GM19238 (cell line): ENCODE results near the gene SLC29A2.

Experiments
- DNase-seq: peaks from one replicate; pipeline ENCODE4 v3.0.0; 2011; ENCODE audit warnings: low spot score; ENCODE audit not compliant: insufficient read length

Gene SLC29A2, protein sequence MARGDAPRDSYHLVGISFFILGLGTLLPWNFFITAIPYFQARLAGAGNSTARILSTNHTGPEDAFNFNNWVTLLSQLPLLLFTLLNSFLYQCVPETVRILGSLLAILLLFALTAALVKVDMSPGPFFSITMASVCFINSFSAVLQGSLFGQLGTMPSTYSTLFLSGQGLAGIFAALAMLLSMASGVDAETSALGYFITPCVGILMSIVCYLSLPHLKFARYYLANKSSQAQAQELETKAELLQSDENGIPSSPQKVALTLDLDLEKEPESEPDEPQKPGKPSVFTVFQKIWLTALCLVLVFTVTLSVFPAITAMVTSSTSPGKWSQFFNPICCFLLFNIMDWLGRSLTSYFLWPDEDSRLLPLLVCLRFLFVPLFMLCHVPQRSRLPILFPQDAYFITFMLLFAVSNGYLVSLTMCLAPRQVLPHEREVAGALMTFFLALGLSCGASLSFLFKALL

DNA sequence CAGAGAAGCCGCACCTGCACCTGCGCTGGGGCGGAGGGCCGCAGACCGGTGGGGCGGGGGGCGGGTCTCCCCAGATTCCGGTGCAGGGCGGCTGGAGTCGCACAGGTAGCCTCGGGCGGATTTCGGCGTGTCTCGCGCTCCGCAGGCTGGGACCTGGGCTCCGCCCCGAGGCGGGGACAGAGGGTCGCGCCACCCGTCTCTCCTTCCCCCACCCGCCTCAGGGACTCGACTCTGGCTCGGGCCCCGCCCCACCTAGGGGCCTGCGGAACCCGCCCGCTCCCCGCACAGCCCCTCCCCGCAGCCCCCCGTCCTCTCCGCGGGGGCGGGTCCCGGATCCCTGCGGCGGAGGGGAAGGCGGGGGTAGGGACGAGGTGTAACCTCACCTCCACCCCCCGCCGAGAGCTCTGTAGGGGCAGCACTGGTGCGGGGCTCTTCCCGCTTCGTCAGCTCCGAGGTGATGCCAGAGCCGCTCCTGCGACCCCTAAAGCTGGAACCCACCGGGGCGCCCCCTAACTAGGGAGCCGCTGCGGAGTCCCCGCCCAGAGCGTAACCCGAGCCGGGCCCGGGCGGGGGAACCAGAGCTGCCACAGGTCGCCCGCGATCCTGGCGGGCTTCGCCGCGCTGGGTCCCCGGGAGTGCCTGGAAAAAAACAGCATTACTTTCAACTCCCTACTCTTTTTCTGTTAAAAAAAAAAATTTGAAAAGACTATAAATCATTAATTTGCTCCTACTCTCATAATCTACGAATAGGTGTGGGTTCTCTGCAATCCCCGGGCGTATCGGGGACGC lies at the start of gene SLC29A2:
SLC29A2 (minus strand) TSS at position 134 of the 789 bp plus-strand sequence. CDS start 169 bp downstream, outside the sequence.
- peak; percentile 61 for DNase-seq

DNA sequence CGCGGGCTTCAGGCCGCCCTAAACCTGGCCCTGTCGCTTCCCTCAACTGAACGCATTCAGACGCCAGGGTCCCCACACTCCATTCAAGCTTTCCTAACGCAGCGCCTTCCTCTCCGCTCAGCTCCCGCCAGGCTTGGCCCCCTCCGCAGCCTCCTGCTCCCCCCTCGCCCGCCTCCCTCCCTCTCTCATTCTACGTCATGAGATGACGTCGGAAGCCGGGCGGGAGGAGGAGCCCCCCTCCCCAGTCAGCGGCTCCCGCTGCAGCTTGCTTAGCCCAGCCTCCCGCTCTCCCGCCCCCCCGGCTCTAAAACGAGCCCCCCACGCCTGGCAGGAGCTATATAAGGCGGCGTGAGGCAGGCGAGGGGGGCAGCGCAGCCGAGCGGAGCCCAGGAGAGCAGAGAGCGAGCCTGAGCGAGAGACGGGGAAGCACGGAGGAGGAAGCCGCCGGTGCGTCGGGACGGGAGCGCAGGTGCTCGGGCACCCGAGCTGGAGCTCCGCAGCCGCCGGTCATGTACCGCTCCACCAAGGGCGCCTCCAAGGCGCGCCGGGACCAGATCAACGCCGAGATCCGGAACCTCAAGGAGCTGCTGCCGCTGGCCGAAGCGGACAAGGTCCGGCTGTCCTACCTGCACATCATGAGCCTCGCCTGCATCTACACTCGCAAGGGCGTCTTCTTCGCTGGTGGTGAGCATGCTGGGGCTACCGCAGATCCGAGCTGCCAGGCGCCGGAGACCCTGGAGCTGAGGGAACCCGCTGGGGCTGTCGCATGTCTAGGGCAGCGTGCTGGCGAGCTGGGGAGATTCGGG lies 49.3 kb upstream of the SLC29A2 start, which contains the start of gene NPAS4:
NPAS4 (plus strand) TSS at position 365 of the 806 bp plus-strand sequence; CDS start at position 510, 145 bp downstream.
- DNase-seq = no peak

DNA sequence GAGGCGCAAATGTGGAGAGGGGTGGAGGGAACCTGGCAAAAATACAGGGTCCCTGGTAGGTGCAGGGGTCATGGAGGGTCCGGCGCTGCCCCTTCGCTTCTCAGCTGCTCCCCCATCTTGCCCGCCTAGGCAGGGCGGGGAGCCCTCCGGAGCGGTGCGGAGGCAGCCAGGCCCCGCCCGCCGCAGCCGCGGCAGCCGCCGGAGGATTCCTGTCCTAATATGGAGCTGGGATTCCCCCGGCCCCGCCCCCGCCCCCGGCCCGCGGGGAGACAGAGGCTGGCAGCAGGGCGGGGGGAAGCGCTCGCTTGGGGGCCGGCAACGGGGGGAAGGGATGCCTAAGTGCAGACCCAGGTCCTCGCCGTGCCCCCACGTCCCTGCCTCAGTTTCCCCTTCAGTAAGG lies 48.3 kb upstream of the SLC29A2 start:
- DNase-seq = no peak

DNA sequence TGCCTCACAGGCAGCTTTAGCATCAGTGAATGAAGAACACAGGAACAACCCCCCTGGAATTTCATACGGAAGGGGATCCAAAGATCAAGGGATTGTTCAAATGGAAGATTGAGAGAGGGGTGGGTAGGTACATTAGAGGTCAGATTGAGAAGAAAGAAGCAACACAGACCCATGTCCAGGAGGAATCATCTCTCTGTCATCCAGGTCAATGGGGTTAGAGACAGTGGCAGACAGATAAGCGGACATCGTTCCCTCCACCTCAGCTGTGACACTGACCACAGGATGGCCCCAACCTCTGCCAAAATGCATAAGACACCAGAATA lies 47.4 kb upstream of the SLC29A2 start:
- DNase-seq = no peak

DNA sequence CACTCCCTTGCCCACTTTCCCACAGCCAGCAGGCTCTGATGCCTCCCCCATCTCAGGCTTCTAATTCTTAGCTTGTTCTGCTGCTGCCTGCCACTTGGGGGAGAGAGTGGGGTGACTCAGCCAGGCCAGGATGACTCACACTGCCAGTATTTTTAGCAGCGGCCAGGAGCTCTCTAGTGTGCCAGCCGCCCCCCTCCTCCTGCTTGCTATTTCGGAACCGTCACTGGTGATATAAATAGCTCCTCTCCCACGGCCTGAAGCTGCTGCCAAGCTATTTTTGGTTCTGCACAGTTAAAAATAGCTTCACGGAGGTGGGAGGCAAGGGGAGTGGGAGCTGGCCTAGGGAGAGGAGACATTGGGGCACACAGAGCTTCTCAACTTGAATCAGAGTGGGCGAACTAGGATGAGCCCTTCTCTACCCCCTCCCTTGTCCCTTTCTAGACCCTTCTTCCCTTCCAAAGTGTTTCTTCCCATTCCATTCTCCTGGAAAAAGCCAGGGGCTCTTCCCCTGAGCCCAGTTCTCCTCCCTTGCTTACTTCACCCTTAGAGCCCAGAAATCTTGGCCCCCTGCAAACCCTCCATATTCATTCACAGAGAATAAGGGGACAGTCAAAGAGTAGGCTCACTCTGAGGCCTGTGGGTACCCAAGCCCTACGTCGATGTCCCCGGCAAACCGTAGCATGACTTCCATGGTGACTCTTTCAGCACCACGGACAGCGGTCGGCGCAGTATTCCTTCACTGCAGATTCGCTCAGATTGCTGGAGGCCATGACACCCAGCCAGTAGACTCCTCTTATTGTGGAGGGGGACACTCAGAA lies 46.8 kb upstream of the SLC29A2 start:
- peak; percentile 43 for DNase-seq

DNA sequence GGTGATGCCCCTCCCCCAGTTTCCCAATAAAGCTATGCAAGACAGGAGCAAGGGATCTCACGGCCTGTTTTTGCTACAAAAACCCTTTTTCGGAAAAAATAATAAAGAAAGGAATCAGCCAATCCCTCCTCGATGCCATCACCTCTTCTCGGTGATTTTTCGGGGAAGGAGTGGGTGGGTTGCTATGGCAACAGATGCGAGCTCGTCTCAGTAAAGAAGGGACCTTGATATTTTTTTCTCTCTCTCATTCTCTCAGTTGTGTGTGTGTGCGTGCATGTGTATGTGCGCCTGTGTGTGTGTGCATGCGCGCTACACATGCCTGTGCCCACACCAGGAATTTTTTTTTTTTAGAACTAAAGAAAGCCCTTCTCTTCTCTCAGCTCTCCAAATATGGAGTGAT lies 45.4 kb upstream of the SLC29A2 start:
- DNase-seq = no peak

DNA sequence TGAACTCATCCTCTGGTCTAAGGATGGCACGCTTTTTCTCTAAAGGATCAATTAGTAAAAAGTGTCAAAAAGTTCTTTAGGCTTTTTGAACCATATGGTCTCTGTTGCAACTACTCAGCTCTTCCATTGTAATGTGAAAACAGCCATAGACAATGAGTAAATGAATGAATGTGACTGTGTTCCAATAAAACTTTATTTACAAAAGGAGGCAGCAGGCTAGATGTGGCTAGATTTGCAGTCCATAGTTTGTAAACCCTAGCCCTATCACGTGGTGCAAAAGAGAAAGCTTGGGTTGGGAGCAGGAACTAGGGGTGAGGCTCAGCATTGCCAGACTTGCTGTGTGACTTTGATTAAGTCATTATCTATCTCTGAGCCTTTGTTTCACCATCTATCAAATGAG lies 43.9 kb upstream of the SLC29A2 start:
- no peak for DNase-seq

DNA sequence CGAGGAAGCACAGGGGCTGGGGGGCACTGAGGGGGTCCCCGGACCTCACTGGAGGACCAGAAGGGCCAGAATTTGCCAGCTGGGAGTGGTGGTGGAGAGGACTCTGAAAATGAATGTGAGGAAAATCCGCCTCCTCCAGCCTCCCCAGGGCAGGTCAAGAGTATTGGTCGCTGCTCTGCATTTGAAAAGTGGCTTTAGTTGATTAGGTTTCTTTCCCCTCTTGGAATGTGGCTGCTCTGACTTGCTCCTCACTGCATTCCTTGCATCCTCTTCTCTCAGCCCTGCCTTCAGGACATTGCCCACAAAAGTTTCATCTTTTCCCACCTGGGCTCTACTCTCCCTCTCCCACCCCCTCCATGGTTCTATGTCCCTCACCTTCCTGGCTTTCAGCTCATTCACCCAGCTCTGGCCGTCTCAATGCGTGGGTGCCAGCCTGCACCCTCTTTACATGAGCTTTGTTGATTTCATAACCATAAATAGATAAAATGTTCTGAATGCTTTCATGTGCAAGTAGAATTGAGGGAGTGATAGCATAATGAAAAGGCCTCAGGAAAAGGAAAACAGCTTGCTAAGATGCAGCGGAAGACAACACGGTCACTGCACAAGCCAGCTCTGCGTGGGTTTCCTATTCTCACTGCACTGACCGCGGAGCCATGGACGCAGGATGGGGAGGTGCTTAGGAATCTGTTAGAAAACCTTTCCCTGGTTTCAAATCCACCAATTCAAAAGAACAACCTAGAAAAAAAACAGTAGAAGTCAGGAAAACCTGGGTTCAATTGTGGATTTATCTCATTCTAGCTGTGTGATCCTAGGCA lies 42.8 kb upstream of the SLC29A2 start:
- DNase-seq = no peak

DNA sequence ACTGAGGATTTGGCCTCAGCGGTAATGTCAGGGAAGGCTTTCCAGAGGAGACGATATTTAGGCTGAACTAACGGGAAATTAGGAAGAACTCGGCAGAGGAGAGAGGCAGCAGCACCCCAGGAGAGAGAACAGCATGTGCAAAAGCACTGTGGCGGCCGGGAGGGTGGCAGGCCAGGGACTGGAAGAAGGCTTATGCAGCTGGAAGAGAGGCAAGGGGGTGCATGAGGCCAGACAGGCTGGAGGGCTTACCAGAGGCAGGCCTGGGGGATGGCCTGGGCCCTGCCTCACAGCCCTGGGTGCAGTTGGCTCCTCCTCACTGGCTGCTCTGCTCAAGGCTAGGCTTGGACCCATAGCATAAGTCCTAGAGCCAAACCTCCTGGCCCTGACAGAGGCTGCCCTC lies 41.6 kb upstream of the SLC29A2 start:
- no peak for DNase-seq

DNA sequence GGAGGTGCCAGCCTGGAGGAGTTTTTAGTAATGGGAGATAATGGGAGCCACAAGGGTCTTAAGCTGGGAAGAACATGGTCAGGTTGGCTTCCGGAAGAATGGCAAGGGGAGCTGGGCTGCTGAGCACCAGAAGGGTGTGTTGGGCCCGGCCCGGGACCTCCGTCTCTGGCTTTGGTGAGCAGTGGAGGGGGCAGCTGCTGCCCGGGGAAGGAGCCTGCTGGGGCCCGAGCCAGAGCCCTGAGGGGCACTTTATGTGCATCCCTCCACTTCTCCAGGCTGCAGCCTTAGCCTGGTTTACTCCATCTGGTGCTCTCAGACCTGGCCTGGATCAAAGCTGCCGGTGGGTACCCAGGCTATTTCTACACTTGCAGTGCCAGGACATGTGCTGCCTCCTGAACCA lies 40.5 kb upstream of the SLC29A2 start:
- no peak for DNase-seq

DNA sequence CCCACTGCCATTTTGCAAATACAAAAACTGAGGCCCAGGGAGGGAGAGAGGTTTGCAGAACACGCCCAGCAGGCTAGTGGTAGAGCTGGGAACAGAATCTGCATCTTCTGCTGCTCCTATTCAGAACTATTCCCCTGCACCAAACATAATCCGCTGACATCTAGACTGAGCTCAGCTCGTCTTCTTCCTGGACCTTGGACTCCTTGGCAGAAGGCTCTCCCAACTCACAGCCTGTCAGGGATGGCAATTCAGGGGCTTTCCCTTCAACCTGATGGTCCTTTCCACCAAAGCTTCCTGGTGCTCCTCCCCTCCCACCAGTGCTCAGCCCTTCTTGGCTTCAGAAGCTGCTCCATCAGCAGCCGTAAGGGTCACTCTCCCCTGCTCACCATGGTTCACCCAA lies 39.8 kb upstream of the SLC29A2 start:
- DNase-seq = no peak

DNA sequence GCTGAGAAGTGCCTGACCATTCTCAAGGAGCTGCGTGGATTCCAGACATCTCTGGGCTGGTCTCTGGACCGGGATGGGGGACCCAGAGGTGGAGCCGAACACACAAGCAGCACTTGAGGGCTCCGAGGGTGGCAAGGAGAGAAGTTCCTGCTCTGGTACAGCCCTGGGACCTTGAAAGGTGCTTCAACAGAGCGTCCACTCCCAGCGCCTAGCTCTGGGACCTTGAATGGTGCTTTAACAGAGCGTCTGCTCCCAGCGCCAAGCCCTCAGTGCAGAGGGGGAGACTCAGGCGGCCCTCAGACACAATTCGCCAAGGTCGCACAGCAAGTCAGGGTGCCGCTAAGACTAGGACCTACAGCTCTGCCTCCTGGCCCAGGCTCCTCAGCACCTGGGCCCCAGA lies 38.6 kb upstream of the SLC29A2 start:
- no peak for DNase-seq

DNA sequence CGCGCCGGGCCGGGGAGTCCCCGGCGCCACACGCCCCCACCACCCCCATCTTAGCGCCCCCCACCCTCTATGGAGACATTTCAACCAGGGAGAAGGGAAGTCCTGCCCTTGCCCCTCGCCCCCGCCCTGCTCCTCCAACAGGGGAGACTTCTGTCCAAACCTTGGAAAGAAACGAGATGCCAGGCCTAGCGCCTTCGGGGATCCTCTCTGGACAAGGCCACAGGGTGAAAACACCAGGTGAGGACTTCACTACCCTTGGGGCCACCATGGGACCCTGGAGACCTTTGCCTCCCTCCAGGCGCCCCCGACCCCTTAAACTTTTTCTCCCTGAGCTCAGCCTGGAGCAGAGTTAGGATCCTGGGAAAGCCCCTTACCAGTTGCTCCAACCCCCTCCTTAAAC lies 37.7 kb upstream of the SLC29A2 start:
- no peak for DNase-seq

DNA sequence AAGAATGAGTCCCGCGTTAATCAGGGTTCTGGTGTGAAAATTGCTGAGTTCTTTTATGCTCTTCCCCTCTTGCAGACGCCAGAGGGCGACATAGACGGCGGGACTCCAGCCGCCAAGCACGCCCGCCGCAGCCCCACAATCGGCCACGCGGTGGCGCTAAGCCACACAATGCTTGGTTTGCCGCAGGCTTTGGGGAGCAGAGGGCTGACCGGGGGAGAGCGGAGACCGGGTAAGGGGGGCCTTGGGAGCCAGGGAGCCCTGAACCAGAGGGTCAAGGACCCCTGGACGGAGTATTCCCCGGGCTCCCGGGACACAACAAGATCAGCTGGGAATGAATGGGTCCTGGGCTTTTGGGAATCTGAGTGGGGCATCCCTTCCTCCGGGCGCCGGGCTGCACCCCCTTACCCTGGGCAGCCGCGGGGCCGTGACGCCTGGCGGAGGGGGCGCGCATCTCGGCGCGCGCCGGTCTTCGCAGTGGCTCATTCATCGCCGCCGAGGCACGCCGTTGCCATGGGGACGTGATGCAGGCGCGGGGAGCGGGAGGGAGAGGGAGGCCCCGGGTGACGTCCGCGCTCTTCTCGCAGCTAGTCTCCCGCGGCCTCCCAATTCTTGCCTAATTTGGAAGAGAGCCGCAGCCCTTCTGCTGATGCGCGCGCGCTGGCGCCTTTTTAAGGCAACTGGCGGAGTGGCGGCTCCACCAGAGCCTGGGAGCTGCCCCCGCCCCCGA lies 37.1 kb upstream of the SLC29A2 start:
- peak; percentile 91 for DNase-seq

DNA sequence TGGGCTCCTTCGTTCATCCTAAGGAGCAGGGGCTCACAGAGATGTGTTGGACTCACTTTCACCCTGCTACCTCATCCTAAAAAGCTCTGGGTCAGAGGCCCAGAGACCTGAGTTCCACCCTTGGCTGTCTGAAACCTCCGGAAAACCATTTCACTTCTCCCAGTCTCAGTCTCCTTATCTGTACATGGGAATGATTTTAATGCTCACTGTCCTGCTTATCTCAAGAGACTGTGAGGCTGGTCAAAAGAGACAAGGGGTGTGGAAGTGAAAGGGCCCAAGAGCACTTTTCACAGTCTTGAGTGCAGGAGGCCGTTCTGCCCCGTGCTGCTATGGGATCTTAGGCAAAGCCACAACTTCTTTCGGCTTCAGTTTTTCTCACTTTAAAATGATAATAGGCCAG lies 36.1 kb upstream of the SLC29A2 start:
- DNase-seq = no peak

DNA sequence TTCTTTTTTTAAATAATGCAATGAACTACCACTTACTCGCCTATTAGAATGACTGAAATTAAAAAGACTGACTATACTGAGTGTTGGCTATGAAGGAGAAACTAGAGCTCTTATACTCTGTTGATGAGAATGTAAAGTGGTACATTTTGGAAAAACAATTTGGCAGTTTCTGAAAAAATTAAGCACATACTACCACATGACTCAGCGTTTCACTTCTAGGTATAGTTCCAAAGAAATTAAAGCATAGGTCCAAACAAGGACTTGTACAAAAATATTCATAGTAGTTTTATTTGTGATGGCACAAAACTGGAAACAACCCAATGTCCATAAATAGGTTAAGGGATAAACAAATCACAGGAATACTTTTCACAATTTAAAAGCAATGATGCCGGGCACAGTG lies 22.4 kb upstream of the SLC29A2 start:
- DNase-seq = no peak

DNA sequence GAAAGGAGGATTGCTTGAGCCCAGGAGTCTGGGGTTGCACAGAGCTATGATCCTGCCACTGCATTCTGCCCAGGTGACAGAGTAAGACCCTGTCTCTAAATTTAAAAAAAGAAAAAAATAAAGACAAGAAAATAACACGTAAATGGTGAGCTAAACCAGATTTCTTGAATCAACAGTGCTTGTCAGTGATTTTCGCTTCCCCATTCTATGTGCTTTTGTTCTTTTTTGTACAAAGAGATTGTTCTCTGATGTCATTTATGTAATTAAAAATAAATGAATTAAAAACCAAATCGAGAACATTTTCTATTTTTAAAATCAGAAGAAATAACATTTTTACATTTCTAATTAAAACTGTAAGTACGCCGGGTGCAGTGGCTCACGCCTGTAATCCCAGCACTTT lies 19.8 kb upstream of the SLC29A2 start:
- DNase-seq = no peak

DNA sequence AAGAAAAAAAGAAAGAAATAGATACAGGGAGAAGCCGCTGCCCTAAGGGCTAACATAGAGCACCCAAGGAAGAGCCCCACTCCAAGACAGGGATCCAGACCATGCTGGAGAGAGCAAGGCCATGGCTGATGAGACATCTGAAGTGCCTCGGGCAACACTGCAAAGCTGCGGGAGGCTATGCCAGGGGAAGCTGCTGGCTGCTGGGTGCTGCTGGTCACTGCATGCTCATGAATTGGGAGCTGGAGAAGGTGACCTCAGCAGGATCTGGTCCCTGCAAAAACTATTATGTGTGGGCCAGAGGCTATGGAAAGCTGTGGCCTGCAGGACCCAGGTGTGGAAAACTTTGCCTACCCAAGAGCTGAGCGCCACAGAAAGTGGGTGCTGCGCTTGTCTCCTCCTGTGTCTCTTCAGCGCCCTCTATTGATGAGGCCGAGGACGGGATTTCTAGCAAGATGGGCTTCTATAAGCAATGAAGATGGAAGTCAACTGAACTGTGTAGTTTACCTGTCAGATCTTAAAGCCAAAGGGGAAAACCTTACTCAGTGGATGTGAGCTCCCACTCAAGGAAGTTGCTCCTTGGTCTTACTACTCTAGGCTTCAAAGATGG lies 17.3 kb upstream of the SLC29A2 start:
- DNase-seq = peak; percentile 39
